Ishikawa (cell line): ENCODE data around the gene CD48.

Experiments used
- CEBPB ChIP-seq: IDR thresholded peaks from 2 replicates; pipeline ENCODE4 v1.6.1; 2012
- CREB1 ChIP-seq: IDR thresholded peaks from 2 replicates; pipeline ENCODE4 v1.6.1; 2012; ENCODE audit warnings: low read depth
- EGR1 ChIP-seq: IDR thresholded peaks from 2 replicates; pipeline ENCODE4 v1.6.1; 2012
- EP300 ChIP-seq: IDR thresholded peaks from 2 replicates; pipeline ENCODE4 v1.6.1; 2012; ENCODE audit warnings: borderline replicate concordance
- FOXM1 ChIP-seq: IDR thresholded peaks from 2 replicates; pipeline ENCODE4 v1.6.1; 2012; ENCODE audit warnings: low read depth, borderline replicate concordance
- NFIC ChIP-seq: IDR thresholded peaks from 2 replicates; pipeline ENCODE4 v1.6.1; 2012
- RAD21 ChIP-seq: IDR thresholded peaks from 2 replicates; pipeline ENCODE4 v1.6.1; 2012; ENCODE audit warnings: low read depth
- TAF1 ChIP-seq: IDR thresholded peaks from 2 replicates; pipeline ENCODE4 v1.6.1; 2012; ENCODE audit warnings: low read depth, mild to moderate bottlenecking
- TCF12 ChIP-seq: IDR thresholded peaks from 2 replicates; pipeline ENCODE4 v1.6.1; 2012; ENCODE audit warnings: low read depth
- TEAD4 ChIP-seq: IDR thresholded peaks from 2 replicates; pipeline ENCODE4 v1.6.1; 2012
- USF1 ChIP-seq: IDR thresholded peaks from 2 replicates; pipeline ENCODE4 v1.6.1; 2012
- YY1 ChIP-seq: IDR thresholded peaks from 2 replicates; pipeline ENCODE4 v1.6.1; 2012; ENCODE audit warnings: low read depth
- ZBTB7A ChIP-seq: IDR thresholded peaks from 2 replicates; pipeline ENCODE4 v1.6.1; 2012; ENCODE audit warnings: low read depth
- TF ChIP-seq, protein P1 (sequence below): IDR thresholded peaks from 2 replicates; pipeline ENCODE4 v1.6.1; 2012
- TF ChIP-seq, protein P2 (sequence below): IDR thresholded peaks from 2 replicates; pipeline ENCODE4 v1.6.1; 2012; ENCODE audit warnings: low read depth, mild to moderate bottlenecking

CD48 gene

DNA sequence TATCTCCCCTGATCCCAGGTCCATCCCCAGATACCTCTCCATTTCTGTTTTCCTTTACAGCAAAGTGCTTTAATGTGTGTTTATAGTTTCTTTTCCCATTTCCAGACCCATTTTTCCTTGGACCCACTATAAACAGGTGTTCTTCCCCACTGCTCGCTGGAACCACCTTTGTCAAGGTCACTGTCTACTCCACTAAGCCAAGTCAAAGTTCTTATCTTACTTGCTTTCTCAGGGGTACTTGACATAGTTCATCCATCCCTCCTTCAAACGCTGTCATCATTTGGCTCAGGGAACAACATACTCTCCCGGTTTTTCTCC, 73.1 kb downstream of the CD48 start:
- TF ChIP-seq EP300 (no peak), RAD21 (no peak), CREB1 (no peak), CEBPB (no peak), TAF1 (no peak), TCF12 (no peak), EGR1 (no peak), USF1 (no peak), ZBTB7A (no peak), TEAD4 (no peak), NFIC (no peak), YY1 (no peak), FOXM1 (no peak)
- TF ChIP-seq, protein P1, sequence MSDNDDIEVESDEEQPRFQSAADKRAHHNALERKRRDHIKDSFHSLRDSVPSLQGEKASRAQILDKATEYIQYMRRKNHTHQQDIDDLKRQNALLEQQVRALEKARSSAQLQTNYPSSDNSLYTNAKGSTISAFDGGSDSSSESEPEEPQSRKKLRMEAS: no peak
- TF ChIP-seq, protein P2, sequence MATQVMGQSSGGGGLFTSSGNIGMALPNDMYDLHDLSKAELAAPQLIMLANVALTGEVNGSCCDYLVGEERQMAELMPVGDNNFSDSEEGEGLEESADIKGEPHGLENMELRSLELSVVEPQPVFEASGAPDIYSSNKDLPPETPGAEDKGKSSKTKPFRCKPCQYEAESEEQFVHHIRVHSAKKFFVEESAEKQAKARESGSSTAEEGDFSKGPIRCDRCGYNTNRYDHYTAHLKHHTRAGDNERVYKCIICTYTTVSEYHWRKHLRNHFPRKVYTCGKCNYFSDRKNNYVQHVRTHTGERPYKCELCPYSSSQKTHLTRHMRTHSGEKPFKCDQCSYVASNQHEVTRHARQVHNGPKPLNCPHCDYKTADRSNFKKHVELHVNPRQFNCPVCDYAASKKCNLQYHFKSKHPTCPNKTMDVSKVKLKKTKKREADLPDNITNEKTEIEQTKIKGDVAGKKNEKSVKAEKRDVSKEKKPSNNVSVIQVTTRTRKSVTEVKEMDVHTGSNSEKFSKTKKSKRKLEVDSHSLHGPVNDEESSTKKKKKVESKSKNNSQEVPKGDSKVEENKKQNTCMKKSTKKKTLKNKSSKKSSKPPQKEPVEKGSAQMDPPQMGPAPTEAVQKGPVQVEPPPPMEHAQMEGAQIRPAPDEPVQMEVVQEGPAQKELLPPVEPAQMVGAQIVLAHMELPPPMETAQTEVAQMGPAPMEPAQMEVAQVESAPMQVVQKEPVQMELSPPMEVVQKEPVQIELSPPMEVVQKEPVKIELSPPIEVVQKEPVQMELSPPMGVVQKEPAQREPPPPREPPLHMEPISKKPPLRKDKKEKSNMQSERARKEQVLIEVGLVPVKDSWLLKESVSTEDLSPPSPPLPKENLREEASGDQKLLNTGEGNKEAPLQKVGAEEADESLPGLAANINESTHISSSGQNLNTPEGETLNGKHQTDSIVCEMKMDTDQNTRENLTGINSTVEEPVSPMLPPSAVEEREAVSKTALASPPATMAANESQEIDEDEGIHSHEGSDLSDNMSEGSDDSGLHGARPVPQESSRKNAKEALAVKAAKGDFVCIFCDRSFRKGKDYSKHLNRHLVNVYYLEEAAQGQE: no peak

- no peak for TF ChIP-seq YY1
- no peak for TF ChIP-seq ZBTB7A
- TF ChIP-seq FOXM1: no peak
- TF ChIP-seq TCF12: no peak
These were observed 73.6 kb downstream of the CD48 start for GRCh38 chr1:160637821-160638539.

- TF ChIP-seq CREB1: no peak
- no peak for TF ChIP-seq NFIC
- TF ChIP-seq YY1: no peak
- no peak for TF ChIP-seq TEAD4
- TF ChIP-seq EP300: no peak
- TF ChIP-seq, protein P2: no peak
- no peak for TF ChIP-seq CEBPB
- no peak for TF ChIP-seq ZBTB7A
- TF ChIP-seq USF1: no peak
- TF ChIP-seq TAF1: no peak
- TF ChIP-seq EGR1: no peak
- TF ChIP-seq, protein P1: no peak
These were observed 74.6 kb downstream of the CD48 start for GRCh38 chr1:160637065-160637464.

DNA sequence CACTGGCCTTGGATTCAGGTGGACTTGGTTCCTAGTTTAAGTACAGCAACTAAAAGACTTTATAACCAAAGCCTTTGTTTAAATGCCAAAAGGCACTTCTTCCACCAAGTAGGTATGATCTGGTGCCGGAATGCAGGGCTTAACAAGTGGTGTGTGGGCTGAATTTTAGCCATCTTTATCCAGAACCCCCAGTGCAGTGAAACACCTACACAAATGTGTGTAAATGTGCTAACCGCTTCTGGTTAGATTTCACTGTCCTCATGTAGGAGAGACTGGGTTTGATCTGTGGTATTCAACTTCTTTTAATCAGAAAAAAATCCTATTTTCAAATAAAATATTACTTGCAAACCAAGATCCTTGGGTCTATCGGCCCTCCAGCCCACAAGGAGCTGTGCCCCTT, 75.1 kb downstream of the CD48 start:
- TF ChIP-seq TAF1 (no peak), EP300 (no peak), RAD21 (no peak), CEBPB (no peak), ZBTB7A (no peak), EGR1 (no peak), TCF12 (no peak), NFIC (no peak), YY1 (no peak), TEAD4 (no peak)
- TF ChIP-seq, protein P2: no peak
- TF ChIP-seq, protein P1: no peak
